ENCODE measurements around the gene RHBG. TPM values are rescaled to one million over a fixed set of nuclear protein-coding genes. Genes with fewer than 3 reads are reported as not detected.

RHBG gene
- total RNA-seq, 1 experiment from 2014 or later: not detected

GRCh38 chr1:156417401-156418020 is 48.5 kb downstream of the RHBG start:
- in situ Hi-C loops (cut with HindIII; ENCODE audit: low pct_unique_long_range_greater_than_20kb, low sequenced_read_pairs): no loop called here
- DNase-seq (ENCODE audit: low read depth): no peak

- no peak for DNase-seq (ENCODE audit: low read depth)
- in situ Hi-C loops (cut with HindIII; ENCODE audit: low pct_unique_long_range_greater_than_20kb, low sequenced_read_pairs): no loop called here
These were observed 49.5 kb downstream of the RHBG start for GRCh38 chr1:156418416-156419070.

- DNase-seq (ENCODE audit: low read depth): no peak
- in situ Hi-C loops (cut with HindIII; ENCODE audit: low pct_unique_long_range_greater_than_20kb, low sequenced_read_pairs): no loop called here
These were observed 50.8 kb downstream of the RHBG start for GRCh38 chr1:156419854-156420204.

GRCh38 chr1:156420205-156421061 is 51.4 kb downstream of the RHBG start:
- no peak for DNase-seq (ENCODE audit: low read depth)
- in situ Hi-C loops (cut with HindIII; ENCODE audit: low pct_unique_long_range_greater_than_20kb, low sequenced_read_pairs): no loop called here

- in situ Hi-C loops (cut with HindIII; ENCODE audit: low pct_unique_long_range_greater_than_20kb, low sequenced_read_pairs): no loop called here
- peak; percentile 71 for DNase-seq (ENCODE audit: low read depth)
These were observed 52.3 kb downstream of the RHBG start for GRCh38 chr1:156421062-156421938.

GRCh38 chr1:156421939-156422601 is 53.1 kb downstream of the RHBG start:
- in situ Hi-C loops (cut with HindIII; ENCODE audit: low pct_unique_long_range_greater_than_20kb, low sequenced_read_pairs): no loop called here
- DNase-seq (ENCODE audit: low read depth): no peak

GRCh38 chr1:156422602-156423091 is 53.6 kb downstream of the RHBG start:
- DNase-seq (ENCODE audit: low read depth): no peak
- in situ Hi-C loops (cut with HindIII; ENCODE audit: low pct_unique_long_range_greater_than_20kb, low sequenced_read_pairs): no loop called here

- in situ Hi-C loops (cut with HindIII; ENCODE audit: low pct_unique_long_range_greater_than_20kb, low sequenced_read_pairs): no loop called here
These were observed 54.7 kb downstream of the RHBG start for GRCh38 chr1:156423422-156424352.

GRCh38 chr1:156424806-156425432 is 55.9 kb downstream of the RHBG start:
- DNase-seq (ENCODE audit: low read depth): no peak
- in situ Hi-C loops (cut with HindIII; ENCODE audit: low pct_unique_long_range_greater_than_20kb, low sequenced_read_pairs): no loop called here

More at GRCh38 chr1:156423422-156424352, 54.7 kb downstream of the RHBG start:
- no peak for DNase-seq (ENCODE audit: low read depth)

GRCh38 chr1:156425943-156426342 is 56.9 kb downstream of the RHBG start:
- no peak for DNase-seq (ENCODE audit: low read depth)
- in situ Hi-C loops (cut with HindIII; ENCODE audit: low pct_unique_long_range_greater_than_20kb, low sequenced_read_pairs): no loop called here

GRCh38 chr1:156427957-156428356 is 58.9 kb downstream of the RHBG start:
- DNase-seq (ENCODE audit: low read depth): no peak
- in situ Hi-C loops (cut with HindIII; ENCODE audit: low pct_unique_long_range_greater_than_20kb, low sequenced_read_pairs): no loop called here

- no peak for DNase-seq (ENCODE audit: low read depth)
- in situ Hi-C loops (cut with HindIII; ENCODE audit: low pct_unique_long_range_greater_than_20kb, low sequenced_read_pairs): no loop called here
These were observed 59.8 kb downstream of the RHBG start for GRCh38 chr1:156428746-156429288.

- DNase-seq (ENCODE audit: low read depth): no peak
- in situ Hi-C loops (cut with HindIII; ENCODE audit: low pct_unique_long_range_greater_than_20kb, low sequenced_read_pairs): no loop called here
These were observed 60.5 kb downstream of the RHBG start for GRCh38 chr1:156429313-156430060.

- no peak for DNase-seq (ENCODE audit: low read depth)
- in situ Hi-C loops (cut with HindIII; ENCODE audit: low pct_unique_long_range_greater_than_20kb, low sequenced_read_pairs): no loop called here
These were observed 61.3 kb downstream of the RHBG start for GRCh38 chr1:156430303-156430702.

- in situ Hi-C loops (cut with HindIII; ENCODE audit: low pct_unique_long_range_greater_than_20kb, low sequenced_read_pairs): no loop called here
- no peak for DNase-seq (ENCODE audit: low read depth)
These were observed 61.9 kb downstream of the RHBG start for GRCh38 chr1:156430866-156431265.

Data from Caki2 (cell line).